UCSD-AML1 (cell line): ENCODE measurements around the gene ANTXR1.

Source experiments
- DNase-seq: peaks from one replicate; lab custom pipeline; 2025; ENCODE audit not compliant: unreplicated experiment; lab: John Stamatoyannopoulos, UW

ANTXR1 gene

GRCh38 chr2:69003731-69004130 is 9.2 kb upstream of the ANTXR1 start:
- no peak for DNase-seq

DNA sequence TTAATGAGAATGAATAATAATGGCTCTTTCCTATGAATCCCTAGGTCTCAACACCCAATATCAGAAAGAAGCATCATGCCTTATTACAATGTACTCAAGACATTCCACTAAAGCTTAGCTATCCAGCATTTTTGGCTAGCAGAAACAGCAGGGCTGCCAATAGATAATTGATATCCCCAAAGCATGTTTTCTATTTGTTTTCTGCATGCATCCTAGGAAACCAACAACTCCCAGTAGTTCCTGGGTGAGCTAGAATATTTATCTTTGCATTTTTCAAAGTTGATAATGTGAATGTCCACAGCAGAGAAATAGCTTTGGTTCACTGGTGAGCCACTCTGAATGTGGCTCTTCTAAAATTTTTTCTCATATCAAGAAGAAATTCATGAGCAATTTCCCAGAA is 5.8 kb upstream of the ANTXR1 start:
- DNase-seq = no peak

DNA sequence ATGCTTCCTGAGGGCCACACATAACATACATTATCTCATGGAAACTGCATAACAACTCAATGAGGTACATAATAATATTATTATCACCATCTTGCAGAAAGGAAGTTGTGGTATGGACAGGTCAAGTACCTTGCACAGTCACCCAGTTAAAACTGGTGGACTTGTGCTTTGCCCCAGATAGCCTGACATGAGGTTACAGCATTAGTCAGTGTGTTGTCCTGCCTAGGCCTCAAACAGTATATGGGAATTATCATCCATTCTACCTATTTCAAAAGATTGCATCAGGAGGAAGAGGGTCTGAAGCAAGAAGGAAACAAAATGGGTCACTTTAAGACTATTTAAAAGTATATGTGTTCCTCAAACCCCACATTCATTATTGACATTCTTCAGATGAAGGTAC is 5.4 kb upstream of the ANTXR1 start:
- DNase-seq = no peak

- DNase-seq = no peak
These were observed 2.4 kb upstream of the ANTXR1 start for GRCh38 chr2:69010437-69011194.

- DNase-seq = no peak
These were observed 1.3 kb upstream of the ANTXR1 start for GRCh38 chr2:69011611-69012157.

DNA sequence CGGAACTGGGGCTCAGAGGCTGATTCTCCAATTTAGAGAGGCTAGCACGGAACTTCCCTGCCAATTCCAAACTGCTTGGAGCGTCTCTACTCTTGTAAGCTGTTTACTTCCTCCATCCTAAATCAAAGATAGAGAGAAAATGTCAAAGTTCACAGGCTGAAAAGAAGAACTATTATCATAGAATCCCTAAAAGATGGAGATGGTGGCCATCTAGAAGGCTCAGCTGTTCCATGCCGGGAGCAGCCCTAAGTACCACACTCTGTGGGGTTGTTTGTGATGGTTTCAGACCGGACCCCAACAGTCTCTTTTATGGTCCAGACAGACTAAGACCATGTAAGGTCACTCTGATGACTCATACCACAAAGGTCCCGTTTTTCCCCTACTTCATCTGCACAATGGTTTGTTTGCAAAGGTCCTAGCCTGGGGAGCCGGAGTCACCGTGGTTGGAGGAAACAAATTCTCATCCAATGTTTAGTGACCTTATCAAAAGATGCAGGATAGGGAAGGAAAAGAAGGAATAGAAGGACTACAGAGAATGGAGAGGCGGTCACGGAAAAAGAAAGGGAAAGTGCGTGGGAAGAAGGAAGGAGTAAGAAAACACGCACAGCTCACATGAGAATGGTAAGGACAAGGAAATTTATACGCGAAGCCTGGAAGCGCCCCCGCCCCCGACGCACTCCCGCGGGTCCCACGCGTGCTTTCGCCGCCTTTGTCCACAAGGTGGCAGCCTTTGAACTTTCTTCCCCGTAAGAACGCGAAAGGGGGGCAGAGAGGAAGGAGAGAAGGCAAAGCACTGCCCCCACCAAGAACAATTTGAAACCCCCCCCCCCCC is 453 bp upstream of the ANTXR1 start:
- peak; percentile 41 for DNase-seq

GRCh38 chr2:69013840-69014821 is 1.2 kb downstream of the ANTXR1 start:
- no peak for DNase-seq

- no peak for DNase-seq
These were observed 4.1 kb downstream of the ANTXR1 start for GRCh38 chr2:69017080-69017479.

DNA sequence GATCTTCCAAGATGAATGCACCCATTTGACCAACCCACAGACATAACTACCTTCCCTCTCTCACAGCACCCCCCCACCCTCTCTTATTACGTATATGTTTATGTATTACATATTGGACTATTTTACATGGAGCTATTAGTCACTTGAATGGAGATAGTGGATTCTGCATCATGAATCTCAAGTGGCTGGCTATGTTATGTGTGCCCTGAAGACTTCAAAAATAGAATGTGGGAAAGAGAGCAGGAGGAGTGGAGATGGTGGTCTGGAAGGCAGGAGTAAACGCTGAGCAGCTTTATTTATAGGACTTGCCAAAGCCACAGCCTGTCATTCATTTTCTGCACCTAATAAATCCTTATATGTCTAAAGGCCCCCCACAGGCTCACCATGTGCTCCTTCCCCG is 4.9 kb downstream of the ANTXR1 start:
- DNase-seq = no peak

- no peak for DNase-seq
These were observed 5.7 kb downstream of the ANTXR1 start for GRCh38 chr2:69018678-69019095.

- no peak for DNase-seq
These were observed 7.8 kb downstream of the ANTXR1 start for GRCh38 chr2:69020496-69021426.

DNA sequence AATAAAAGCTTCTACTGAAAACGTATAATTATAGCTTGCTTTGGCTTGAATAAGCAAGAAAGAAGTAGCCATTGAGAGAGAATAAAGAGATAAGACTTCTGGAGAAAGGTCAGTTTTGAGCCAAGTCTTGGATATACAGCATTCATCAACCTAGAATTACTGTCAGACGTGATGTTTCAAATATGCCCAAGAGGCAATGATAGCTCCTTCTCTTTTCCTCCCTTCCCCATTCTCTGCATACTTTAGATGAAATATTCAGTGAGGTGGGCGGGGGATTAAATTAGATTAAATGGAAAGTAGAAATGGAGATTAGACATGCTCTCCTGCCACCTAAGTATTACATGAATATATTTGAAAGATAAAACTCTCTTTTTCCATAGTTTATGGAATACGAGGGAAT is 8.7 kb downstream of the ANTXR1 start:
- DNase-seq = no peak

DNA sequence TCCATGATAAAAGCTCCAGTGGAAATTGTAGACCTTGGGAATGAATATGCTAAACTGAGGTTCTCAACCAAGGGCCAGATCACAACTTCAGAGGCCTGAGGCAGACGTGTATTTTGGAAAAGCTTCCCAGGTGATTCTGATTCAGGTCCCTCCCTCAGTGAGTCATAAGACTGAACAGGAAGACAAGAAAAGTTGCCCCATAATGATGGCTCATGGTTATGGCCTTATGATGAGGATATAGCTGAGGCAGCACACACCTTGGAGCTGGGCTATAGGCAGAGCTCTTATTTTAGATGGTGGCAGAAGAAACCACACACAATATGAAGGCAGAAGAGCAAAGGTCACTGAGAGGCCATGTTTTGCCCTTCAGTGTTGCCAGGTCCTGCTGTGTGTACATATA is 9.6 kb downstream of the ANTXR1 start:
- DNase-seq = no peak

DNA sequence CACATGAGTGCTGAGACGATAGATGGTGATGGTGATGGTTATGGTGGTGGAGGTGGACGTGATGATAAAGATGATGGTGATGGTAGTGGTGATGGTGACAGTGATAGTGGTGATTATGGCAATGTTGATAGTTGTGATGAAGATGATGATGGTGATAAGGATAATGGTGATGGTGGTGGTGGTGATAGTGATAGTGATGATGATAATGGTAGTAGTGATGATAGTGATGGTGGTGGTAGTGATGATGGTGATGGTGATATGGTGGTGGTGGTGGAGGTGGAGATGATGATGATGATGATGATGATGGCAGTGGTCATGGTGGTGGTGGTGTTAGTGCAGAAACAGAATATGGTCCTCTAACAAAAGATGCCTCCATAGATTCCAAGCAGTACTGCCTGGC is 10.3 kb downstream of the ANTXR1 start:
- no peak for DNase-seq

DNA sequence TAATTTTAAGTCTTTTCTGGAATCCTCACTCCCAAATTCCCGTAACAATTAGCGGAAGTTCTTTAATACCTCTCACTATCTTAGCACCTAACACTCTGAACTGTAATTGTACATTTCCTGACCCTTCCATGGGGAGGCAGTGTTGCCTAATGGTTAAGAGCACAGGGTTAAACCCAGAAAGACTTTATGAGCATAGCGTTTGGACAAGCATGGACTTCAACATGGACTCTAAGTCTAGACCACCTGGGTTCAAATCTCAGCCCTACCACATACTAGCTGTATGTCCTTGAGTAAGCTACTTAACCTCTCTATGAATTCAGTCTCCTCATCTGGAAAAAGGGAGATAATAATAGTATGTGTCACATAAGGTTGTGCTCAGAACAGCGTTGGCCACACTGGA is 13.0 kb downstream of the ANTXR1 start:
- DNase-seq = no peak

GRCh38 chr2:69026691-69027459 is 13.9 kb downstream of the ANTXR1 start:
- DNase-seq = no peak

DNA sequence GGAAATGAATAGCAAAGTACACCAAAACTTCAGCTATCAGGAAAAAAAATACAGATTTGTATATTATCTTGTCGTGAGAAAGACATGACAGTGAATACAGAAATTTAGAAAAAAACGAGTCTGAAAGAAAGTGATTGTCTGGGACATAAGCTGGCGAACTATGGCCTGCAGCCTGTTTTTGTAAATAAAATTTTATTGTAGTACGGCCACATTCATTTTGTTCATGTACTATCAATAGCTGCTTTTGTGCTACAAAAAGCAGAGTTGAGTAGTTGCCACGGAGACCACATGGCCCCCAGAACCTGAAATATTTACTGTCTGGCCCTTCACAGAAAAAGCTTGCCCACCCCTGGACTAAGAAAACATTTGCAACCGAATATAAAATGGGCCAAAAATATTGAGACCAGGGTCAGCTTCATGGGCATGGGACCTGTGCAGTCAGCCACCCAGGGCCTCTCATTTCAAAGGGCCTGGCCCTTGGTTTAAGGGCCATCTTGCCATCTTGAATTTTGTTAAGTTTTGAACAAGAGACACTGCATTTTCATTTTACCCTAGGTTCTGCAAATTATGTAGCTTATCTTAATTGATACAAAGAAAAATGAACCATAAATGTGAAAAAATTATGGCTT is 17.9 kb downstream of the ANTXR1 start:
- DNase-seq = no peak

DNA sequence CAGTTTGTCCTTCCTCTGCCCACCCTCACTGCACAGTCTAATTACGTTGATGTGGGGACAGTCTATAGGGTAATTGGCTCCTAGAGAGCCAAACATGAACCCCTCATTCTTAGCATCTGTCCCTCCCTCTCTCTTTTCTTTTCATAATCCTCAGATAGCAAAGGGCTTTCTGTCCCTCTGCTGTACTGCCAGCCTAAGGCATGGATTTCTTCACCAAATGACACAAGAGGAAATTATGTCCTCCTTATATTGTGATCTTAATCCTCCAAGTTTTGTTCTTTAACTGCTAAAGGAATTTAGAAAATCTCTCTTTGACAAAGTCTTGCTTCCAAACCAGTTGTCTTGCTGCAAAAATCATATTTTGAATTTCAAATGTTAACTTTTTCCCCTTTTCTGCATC is 18.5 kb downstream of the ANTXR1 start:
- DNase-seq = no peak

GRCh38 chr2:69032336-69032735 is 19.4 kb downstream of the ANTXR1 start:
- DNase-seq = no peak
